NCI-H1417 (cell line): ENCODE results near the gene ELOF1.
"Not testable (repeated sequence)": the region's sequence is repeated elsewhere in the genome, so short reads cannot be mapped to it uniquely, and the experiment has no call there.

Experiments
- DNase-seq, 3 experiments: peaks; one replicate each; lab custom pipeline; 2025; lab: John Stamatoyannopoulos, UW

The ELOF1 gene

GRCh38 chr19:11558881-11559828 lies at the start of gene ELOF1:
Gene ELOF1 (minus strand): TSS chr19:11559230. CDS start chr19:11554347, 4,883 bp downstream.
- peak; percentile 93 to 99 (median 98) for DNase-seq

GRCh38 chr19:11606484-11606883 lies 47.5 kb upstream of the ELOF1 start:
- DNase-seq: no peak

DNA sequence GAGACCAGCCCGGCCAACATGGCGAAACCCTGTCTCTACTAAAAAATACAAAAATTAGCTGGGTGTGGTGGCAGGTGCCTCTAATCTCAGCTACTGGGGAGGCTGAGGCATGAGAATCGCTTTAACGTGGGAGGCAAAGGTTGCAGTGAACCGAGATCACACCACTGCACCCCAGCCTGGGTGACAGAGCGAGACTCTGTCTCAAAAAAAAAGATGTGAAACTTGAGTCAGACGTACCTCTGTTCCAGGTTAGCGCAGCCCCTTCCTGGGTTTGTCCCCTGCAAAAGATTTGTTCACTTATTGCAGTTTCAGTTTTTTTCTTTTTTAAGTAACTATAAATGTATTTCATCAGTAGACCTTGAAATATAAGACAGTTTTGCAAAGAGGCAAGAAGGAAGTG lies 40.7 kb upstream of the ELOF1 start:
- DNase-seq: not testable (repeated sequence)

DNA sequence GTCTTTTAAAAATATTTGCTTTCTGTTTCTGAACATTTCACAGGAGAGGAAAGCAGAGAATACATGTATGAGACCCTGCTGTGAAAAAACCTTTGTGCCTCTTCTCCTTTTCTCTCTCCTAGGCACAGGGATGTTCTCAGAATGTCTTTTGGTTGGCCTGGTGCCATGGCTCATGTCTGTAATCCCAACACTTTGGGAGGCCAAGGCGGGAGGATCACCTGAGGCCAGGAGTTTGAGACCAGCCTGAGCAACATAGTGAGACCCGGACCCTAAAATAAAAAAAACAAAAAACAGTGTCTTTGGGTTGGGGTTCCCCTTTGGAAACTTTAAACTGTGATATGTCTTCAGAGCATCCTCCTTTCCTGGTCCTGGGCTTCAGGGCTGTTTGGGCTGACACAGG lies 39.7 kb upstream of the ELOF1 start:
- DNase-seq: no peak

DNA sequence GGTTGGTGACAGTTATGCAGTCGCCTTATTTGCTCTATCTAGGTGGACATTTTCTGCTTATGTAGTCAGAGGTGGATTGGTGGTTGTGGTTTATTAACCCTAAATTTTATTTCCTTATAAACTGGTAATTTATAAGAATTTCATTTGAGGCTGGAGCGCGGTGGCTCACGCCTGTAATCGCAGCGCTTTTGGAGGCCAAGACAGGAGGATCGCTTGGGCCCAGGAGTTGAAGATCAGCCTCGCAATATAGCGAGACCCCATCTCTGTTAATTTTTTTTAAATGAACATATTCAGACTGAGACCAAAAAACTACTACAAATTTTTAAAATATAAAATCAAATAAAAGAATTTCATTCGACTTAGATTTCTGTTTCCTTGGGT lies 39.1 kb upstream of the ELOF1 start:
- DNase-seq: no peak

DNA sequence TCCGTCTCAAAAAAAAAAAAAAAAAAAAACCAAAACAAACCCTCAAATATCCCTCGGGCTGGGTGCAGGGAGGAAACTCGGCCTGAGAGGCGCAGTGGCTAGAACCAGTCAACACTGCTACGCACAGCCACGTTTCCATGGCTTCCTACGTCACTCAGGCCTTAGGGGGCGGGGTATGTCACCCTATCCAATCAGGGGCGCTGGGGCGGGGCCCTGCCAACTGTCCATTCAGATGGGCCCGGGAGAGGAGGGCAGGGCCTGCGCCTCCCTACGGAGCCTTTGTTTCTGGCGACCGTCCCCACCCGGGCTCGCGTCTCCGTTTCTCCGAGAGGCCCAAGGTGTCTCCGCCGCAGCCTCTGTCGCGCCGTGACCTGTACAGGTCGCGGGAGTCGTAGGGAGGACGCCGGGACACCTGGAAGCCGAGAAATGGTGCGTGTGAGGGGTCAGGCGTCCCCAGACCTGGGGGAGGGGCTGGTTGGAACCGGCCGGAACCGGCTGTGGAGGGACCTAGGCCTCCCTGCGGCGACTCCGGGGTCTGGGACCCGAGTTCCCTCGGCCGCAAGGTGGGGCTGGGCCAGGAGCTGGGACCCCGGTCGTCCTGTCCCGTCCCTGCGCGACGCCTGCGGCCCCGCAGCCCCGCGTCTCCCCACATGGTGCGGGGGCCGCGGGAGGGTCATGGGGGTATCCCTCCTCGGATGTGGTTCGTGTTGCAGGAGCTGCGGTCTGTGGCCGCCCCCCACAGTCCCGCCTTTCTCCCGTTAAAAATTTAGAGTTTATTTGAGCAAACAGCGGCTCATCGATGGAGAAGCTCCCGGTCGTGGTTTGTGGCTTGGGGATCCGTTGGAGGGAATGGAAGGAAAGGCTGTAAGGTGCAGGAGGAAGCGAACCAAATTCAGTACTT lies 38.4 kb upstream of the ELOF1 start, which contains the start of gene ZNF627:
Gene ZNF627 (plus strand): TSS at position 282 of the 901 bp plus-strand sequence. CDS start 145 bp downstream, at position 427.
- DNase-seq: peak; percentile 93 to 99 (median 99)

GRCh38 chr19:11596156-11596555 lies 37.1 kb upstream of the ELOF1 start:
- DNase-seq: no peak

DNA sequence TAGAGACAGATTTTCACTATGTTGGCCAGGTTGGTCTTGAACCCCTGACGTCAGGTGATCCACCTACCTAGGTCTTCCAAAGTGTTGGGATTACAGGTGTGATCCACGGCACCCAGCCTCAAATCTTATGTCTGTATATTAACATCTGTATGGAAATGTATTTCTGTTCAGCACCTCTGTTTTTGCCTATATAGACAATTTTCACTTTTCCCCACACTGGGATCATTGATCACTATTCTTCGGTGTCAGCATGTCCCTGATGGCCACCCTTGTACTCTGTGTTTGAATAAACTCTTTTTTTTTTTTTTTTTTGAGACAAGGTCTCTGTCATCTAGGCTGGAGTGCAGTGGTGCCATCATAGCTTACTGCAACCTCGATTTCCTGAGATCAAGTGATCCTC lies 35.1 kb upstream of the ELOF1 start:
- no peak for DNase-seq

- DNase-seq: peak in 2 of 3 experiments; percentile 26 to 81
Observed at GRCh38 chr19:11587975-11588631, 29.1 kb upstream of the ELOF1 start.

- peak; percentile 47 to 86 (median 73) for DNase-seq
Observed at GRCh38 chr19:11587302-11587974, 28.4 kb upstream of the ELOF1 start.

- DNase-seq: no peak
Observed at GRCh38 chr19:11586331-11586730, 27.3 kb upstream of the ELOF1 start.

DNA sequence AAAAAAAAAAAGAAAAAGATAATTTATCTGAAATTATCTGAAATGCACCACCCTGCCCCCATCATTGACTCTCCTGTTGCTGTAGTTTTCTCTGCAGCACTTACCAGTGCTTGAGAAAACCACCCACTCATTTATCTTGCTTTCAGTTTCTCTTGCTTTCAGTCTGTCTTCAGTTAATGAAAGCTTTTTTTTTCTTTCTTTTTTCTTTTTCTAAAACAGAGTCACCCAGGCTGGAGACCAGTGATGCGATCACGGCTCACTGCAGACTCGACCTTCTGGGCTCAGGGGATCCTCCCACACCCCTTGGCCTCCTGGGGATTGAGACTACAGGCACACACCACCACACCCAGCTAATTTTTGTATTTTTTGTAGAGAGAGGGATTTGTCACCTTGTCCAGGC lies 22.7 kb upstream of the ELOF1 start:
- no peak for DNase-seq

DNA sequence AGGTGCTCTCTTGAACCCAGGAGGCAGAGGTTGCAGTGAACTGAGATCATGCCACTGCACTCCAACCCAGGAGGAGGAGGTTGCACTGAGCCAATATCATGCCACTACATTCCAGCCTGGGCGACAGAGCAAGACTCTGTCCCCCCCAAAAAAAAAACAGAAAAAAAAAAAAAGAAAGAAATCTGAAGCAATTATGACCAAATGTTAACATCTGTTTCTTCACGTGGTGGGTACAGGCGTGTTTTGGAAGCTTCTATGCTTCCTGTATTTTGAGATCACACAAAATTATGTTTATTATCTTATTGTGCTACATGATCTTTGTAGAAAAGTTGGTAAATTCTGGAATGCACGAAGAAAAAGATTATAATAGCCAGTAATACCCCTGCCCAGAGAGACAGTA lies 21.1 kb upstream of the ELOF1 start:
- DNase-seq: no peak

- DNase-seq: no peak
Observed at GRCh38 chr19:11578258-11579142, 19.5 kb upstream of the ELOF1 start.

- DNase-seq: no peak
Observed at GRCh38 chr19:11577451-11578257, 18.6 kb upstream of the ELOF1 start, which contains the start of gene ACP5. Gene ACP5 (minus strand): TSS chr19:11577645. CDS start chr19:11577317, 328 bp downstream.

DNA sequence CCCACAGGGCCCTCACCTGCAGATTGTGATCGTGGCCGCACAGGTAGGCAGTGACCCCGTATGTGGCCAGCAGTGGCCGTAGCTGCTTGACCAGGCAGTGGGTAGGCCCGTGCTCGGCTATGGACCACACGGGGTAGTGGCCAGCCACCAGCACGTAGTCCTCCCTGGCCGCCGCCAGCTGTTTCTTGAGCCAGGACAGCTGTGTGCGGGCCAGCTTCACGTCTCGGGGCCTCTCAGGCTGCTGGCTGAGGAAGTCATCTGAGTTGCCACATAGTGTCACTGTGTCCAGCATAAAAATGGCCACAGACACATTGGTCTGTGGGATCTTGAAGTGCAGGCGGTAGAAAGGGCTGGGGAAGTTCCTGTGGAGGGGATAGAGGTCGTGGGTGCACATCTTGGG lies 17.2 kb upstream of the ELOF1 start:
- DNase-seq: no peak

DNA sequence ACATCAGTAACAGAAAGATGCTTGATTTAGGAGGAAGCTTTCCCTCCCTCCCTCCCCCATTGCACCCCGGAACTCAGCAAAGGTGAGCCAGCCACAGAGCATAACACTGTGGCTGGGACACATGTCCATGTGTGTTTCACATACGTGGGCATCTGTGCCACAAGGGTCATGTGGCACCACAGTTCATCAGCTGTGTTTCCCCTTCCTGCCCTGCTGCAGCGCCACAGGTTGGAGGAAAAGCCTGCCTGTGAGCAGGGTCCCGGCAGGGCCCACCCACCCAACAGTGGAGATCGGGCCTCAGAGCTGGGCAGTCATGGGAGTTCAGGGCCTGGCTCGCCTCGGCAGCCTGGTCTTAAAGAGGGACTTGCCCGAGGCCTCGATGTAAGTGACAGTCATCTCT lies 15.7 kb upstream of the ELOF1 start:
- no peak for DNase-seq

DNA sequence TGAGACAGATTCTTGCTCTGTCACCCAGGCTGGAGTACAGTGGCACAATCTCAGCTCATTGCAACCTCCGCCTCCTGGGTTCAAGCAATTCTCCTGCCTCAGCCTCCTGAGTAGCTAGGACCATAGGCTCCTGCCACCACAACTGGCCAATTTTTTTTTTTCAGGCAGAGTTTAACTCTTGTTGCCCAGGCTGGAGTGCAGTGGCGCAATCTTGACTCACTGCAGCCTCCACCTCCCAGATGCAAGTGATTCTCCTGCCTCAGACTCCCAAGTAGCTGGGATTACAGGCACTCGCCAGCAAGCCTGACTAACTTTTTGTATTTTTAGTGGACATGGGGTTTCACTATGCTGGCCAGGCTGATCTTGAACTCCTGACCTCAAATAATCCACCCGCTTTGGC lies 14.7 kb upstream of the ELOF1 start:
- not testable (repeated sequence) for DNase-seq

GRCh38 chr19:11573354-11573753 lies 14.3 kb upstream of the ELOF1 start:
- not testable (repeated sequence) for DNase-seq
